ENCODE data around the gene SCN2B.

The SCN2B gene

GRCh38 chr11:118132385-118133151 is 43.9 kb downstream of the SCN2B start:
- no peak for DNase-seq

GRCh38 chr11:118129471-118130172 is 46.8 kb downstream of the SCN2B start:
- no peak for DNase-seq

- no peak for DNase-seq
Measured at GRCh38 chr11:118128721-118129470, 47.5 kb downstream of the SCN2B start.

- no peak for DNase-seq
Measured at GRCh38 chr11:118128310-118128709, 48.1 kb downstream of the SCN2B start.

- no peak for DNase-seq
Measured at GRCh38 chr11:118126082-118126838, 50.2 kb downstream of the SCN2B start.

GRCh38 chr11:118124929-118125535 is 51.4 kb downstream of the SCN2B start:
- DNase-seq = no peak

GRCh38 chr11:118120793-118121192 is 55.6 kb downstream of the SCN2B start:
- DNase-seq = no peak

- no peak for DNase-seq
Measured at GRCh38 chr11:118117790-118118601, 58.4 kb downstream of the SCN2B start.

GRCh38 chr11:118115048-118115447 is 61.4 kb downstream of the SCN2B start:
- DNase-seq = no peak

- no peak for DNase-seq
Measured at GRCh38 chr11:118114266-118114665, 62.2 kb downstream of the SCN2B start.

GRCh38 chr11:118112711-118113430 is 63.6 kb downstream of the SCN2B start:
- DNase-seq = no peak

Data from T-helper 1 cell (primary cell).